Measurements from ENCODE around the gene ADCY4. TPM values are rescaled to one million over a fixed set of nuclear protein-coding genes. Genes with fewer than 3 reads are reported as not detected.

Gene ADCY4
- total RNA-seq, 2 donors from 2014 or later = 10.6 to 14.8 TPM

GRCh38 chr14:24342889-24343288 lies 8.0 kb upstream of the ADCY4 start:
- Histone ChIP-seq H3K9me3 (no peaks in the 10 kb centered on the region), H3K36me3 (replicated peaks in 1 of 2; ENCODE audit: insufficient read depth in 1 of 2, low read depth in 2 of 2) (no peaks in the 10 kb centered on the region), H3K27me3 (no peaks in the 10 kb centered on the region), H3K27ac (no peak overlapping the region), H3K4me3 (no peak overlapping the region), H3K4me1 (peaks cover 22% of the 10 kb centered on the region)
- ATAC-seq = no peak
- intact Hi-C loops (cut with DNase I) = no loop called here
- 92 to 96% methylated on average over 4 of the region's 4 CpGs for WGBS, 2 donors
- TF ChIP-seq CTCF (IDR thresholded peaks at IDR 0.05) (no peak), POLR2A (IDR thresholded peaks at IDR 0.05) (no peak)
- no peak for DNase-seq

GRCh38 chr14:24340606-24341005 lies 5.7 kb upstream of the ADCY4 start:
- TF ChIP-seq POLR2A (IDR thresholded peaks at IDR 0.05) = no peak
- TF ChIP-seq CTCF (IDR thresholded peaks at IDR 0.05) = no peak
- no peak for DNase-seq
- H3K27ac ChIP-seq = no peak overlapping the region
- H3K4me1 ChIP-seq = peaks cover 22% of the 10 kb centered on the region
- intact Hi-C loops (cut with DNase I) = no loop called here
- H3K9me3 ChIP-seq = no peaks in the 10 kb centered on the region
- WGBS, 2 donors = 100% methylated on average over 1 of the region's 1 CpG
- H3K36me3 ChIP-seq (replicated peaks in 1 of 2; ENCODE audit: insufficient read depth in 1 of 2, low read depth in 2 of 2) = no peaks in the 10 kb centered on the region
- H3K27me3 ChIP-seq = no peaks in the 10 kb centered on the region
- no peak for ATAC-seq
- no peak overlapping the region for H3K4me3 ChIP-seq

GRCh38 chr14:24339284-24340151 lies 4.6 kb upstream of the ADCY4 start, which contains the start of gene RIPK3:
Gene RIPK3, minus strand, starts transcription at chr14:24339991. Its CDS starts 165 bp downstream, at chr14:24339826.
- 6 to 9% methylated on average over 24 to 51 of the region's 51 CpGs for WGBS, 2 donors
- peak within 1 kb of the TSS; percentile 8 to 28 for H3K4me3 ChIP-seq
- peak; percentile 63 to 79 (median 74) for DNase-seq
- no peaks in the 10 kb centered on the region for H3K36me3 ChIP-seq (replicated peaks in 1 of 2; ENCODE audit: insufficient read depth in 1 of 2, low read depth in 2 of 2)
- TF ChIP-seq CTCF (IDR thresholded peaks at IDR 0.05) = no peak
- peak in 2 of 3 donors; percentile 51 to 55 for TF ChIP-seq POLR2A (IDR thresholded peaks at IDR 0.05)
- peaks cover 0 to 4% of the 10 kb centered on the region in 2 donors for H3K27me3 ChIP-seq
- ATAC-seq = peak; percentile 81
- H3K4me1 ChIP-seq = peaks cover 29% of the 10 kb centered on the region
- peak within 1 kb of the TSS in 2 of 4 donors; percentile 57 to 59 for H3K27ac ChIP-seq
- H3K9me3 ChIP-seq = no peaks in the 10 kb centered on the region
- intact Hi-C loops (cut with DNase I) = loop anchor here (10.0 kb wide), 1 partner anchor 95 kb away; no protein-coding TSS in a partner anchor

- no peak overlapping the region for H3K4me3 ChIP-seq
- H3K4me1 ChIP-seq = peaks cover 34% of the 10 kb centered on the region
- intact Hi-C loops (cut with DNase I) = loop anchor here (10.0 kb wide), 1 partner anchor 96 kb away; no protein-coding TSS in a partner anchor
- H3K27me3 ChIP-seq = peaks cover 4 to 5% of the 10 kb centered on the region in 2 donors
- 67 to 72% methylated on average over 13 to 14 of the region's 14 CpGs for WGBS, 2 donors
- no peak overlapping the region for H3K27ac ChIP-seq
- no peaks in the 10 kb centered on the region for H3K9me3 ChIP-seq
- H3K36me3 ChIP-seq (replicated peaks in 1 of 2; ENCODE audit: insufficient read depth in 1 of 2, low read depth in 2 of 2) = no peaks in the 10 kb centered on the region
- TF ChIP-seq POLR2A (IDR thresholded peaks at IDR 0.05) = no peak
- no peak for TF ChIP-seq CTCF (IDR thresholded peaks at IDR 0.05)
- DNase-seq (no peak), ATAC-seq (no peak)
Measured at GRCh38 chr14:24338843-24339242, 4.0 kb upstream of the ADCY4 start.

All from body of pancreas (tissue), 4 donors.